HG02798 (cell line): Measurements from ENCODE around the gene ZNF253.
"Not testable (repeated sequence)": the region's sequence is repeated elsewhere in the genome, so short reads cannot be mapped to it uniquely, and the experiment has no call there.

Source experiments
- ATAC-seq: cut with Tn5 transposase; IDR thresholded peaks from one replicate; pipeline ENCODE4 v1.9.1; 2021; ENCODE audit warnings: mild to moderate bottlenecking; ENCODE audit not compliant: unreplicated experiment, poor library complexity

ZNF253 gene

DNA sequence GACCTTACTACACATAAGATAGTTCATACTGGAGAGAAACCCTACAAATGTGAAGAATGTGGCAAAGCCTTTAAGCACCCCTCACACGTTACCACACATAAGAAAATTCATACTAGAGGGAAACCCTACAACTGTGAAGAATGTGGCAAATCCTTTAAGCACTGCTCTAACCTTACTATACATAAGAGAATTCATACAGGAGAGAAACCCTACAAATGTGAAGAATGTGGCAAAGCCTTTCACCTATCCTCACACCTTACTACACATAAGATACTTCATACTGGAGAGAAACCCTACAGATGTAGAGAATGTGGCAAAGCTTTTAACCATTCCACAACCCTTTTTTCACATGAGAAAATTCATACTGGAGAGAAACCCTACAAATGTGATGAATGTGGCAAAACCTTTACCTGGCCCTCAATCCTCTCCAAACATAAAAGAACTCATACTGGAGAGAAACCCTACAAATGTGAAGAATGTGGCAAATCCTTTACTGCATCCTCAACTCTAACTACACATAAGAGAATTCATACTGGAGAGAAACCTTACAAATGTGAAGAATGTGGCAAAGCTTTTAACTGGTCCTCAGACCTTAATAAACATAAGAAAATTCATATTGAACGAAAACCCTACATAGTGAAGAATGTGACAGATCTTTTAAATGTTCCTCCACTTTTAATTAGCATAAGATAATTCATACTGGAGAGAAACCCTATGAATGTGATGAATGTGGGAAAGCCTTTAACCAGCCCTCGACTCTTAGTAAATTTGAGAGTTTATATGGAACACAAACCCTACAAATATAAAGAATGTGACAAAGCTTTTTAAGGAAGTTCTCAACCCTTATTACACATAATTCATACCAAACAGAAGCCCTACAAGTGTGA, 26.6 kb downstream of the ZNF253 start:
- ATAC-seq = not testable (repeated sequence)

DNA sequence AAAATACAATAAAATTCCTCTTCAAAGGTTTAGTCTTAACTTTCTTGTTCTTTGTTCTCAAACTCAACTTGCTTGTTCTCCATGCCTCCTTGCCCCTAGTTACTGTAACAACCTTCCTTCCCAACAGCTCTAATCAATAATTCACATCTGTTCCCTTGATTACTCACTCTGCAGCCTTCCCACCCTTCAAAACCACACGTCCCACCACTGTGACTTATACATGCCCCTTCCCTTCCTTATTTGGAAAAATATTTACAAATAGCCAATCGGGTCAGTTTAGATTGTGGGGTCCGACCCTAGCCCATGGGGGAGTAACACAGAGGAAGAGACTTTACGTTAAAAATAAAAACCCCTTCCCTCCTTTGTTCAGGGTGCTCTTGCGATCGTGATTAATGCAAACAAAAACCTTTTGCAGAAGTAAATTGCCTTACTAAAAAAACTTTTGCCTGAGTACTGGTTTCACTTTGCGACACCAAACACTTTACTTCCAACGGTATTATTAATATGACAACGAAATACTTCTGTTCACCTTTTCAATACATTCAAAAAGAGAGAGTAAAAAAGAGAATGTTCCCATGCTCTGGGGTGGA, 34.6 kb downstream of the ZNF253 start:
- no peak for ATAC-seq

DNA sequence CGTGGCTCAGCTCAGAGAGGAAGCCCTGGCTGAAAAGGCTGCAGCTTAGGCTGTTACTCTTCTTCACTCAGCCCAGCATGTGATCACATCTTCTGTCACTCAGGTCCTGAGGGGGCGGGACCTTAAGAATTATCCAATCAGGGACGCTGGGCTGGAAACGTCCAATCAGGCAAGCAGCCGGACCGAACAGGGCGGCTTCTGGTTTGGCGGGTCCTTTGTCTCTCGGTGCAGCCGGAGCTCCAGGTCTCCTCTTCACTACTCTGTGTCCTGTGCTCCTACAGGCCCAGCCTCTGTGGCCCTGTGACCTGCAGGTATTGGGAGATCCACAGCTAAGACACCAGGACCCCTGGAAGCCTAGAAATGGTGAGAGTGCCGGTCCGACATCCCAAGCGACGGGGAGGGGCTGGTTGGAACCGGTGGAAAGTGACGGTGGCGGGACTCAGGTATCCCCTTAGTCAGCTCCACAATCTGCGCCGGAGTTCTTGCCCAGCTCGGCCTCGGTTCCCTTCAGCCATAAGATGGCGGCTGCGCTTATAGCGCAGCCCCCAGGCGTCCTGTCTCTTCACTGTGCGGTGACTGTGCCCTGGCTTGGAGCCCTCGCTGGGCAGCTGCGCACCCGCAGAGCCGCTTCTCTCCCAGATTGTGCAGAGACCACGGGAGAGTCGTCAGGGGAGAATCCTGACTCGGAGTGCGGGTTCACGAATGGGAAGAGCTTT, 35.2 kb downstream of the ZNF253 start, which contains the start of gene ZNF93:
TSS of gene ZNF93 (plus strand) at position 218 of the 716 bp plus-strand sequence. CDS start at position 361, 143 bp downstream.
- peak; percentile 97 for ATAC-seq

DNA sequence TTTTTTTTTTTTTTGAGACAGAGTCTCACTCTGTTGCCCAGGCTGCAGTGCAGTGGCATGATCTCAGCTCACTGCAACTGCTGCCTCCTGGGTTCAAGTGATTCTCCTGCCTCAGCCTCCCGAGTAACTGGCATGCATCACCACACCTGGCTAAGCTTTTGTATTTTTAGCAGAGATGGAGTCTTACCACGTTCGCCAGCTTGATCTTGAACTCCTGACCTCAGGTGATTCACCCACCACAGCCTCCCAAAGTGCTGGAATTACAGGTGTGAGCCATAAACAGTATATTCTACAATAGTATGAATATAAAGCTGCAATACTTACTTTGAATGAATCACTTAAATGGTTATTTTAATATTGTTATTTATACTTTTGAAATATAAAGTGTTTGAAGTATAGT, 41.9 kb downstream of the ZNF253 start:
- ATAC-seq = not testable (repeated sequence)

DNA sequence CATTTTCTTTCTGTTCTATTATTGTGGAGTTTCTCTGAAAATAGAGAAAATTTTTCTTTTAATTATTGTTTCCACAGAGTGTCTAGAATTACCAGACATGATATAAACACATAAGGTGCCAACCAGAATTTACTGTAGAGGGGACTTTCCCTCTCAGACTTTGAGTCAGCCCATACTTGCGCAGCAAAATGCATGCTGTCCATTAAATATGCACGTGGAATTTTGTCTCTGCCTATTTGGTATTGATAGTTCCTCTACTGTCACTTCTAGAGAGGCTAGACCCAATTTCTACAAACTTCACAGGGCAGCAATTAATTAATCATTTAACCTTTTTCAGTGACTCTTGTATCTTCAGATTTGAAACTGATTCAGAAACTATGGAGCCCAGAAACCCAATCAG, 44.0 kb downstream of the ZNF253 start:
- ATAC-seq = no peak

DNA sequence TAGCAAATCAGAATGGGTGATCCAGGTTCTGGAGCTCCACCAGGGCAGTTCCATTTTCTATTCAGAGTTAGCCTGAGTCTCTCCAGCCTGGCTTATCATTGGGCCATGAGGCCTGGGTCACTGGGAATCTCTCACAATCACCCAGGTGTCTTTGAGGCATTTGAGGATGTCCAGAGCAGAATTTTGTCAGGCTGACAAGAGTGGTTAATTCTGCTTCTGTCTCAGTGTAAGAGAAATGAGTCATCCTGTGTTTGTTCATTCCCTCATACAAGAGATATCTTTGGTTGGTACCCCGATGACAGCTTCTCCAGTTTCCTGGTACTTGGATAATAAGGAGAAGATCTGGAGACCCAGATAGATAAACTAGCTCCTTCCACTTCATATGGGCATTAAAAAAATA, 45.5 kb downstream of the ZNF253 start:
- ATAC-seq = no peak

DNA sequence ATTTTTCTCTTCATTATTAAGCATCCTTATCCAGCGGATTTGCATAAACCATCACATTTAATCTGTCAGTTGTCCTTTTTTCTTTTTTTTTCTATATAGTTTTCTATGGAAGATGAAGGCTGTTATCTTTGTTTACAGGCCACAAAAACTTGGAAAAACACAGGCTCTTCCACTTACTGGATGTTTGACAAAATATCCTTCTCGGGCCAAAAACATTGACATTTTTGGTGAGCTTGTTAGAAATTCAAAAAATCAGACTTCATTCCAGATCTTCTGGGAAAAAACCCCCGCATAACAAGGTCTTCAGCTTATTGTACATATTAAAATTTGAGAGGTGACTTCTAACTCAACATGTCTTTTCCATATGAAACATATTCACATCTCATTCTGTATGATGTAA, 48.9 kb downstream of the ZNF253 start:
- no peak for ATAC-seq

DNA sequence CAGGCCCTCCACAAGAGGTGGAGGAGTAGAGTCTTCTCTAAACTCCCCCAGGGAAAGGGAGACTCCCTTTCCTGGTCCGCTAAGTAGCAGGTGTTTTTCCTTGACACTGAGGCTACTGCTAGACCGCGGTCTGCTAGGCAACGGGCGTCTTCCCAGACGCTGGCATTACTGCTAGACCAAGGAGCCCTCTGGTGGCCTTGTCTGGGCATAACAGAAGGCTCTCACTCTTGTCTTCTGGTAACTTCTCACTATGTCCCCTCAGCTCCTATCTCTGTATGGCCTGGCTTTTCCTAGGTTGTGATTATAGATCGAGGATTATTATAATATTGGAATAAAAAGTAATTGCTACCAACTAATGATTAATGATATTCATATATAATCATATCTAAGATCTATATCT, 64.7 kb downstream of the ZNF253 start:
- ATAC-seq = not testable (repeated sequence)

DNA sequence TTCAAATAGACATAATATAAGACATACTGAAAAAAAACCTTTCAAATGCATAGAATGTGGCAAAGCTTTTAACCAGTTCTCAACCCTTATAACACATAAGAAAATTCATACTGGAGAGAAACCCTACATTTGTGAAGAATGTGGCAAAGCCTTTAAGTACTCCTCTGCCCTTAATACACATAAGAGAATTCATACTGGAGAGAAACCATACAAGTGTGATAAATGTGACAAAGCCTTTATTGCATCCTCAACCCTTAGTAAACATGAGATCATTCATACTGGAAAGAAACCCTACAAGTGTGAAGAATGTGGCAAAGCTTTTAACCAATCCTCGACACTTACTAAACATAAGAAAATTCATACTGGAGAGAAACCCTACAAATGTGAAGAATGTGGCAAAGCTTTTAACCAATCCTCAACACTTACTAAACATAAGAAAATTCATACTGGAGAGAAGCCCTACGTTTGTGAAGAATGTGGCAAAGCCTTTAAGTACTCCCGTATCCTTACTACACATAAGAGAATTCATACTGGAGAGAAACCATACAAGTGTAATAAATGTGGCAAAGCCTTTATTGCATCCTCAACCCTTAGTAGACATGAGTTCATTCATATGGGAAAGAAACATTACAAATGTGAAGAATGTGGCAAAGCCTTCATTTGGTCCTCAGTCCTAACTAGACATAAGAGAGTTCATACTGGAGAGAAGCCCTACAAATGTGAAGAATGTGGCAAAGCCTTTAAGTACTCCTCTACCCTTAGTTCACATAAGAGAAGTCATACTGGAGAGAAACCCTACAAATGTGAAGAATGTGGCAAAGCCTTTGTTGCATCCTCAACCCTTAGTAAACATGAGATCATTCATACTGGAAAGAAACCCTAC, 68.0 kb downstream of the ZNF253 start:
- not testable (repeated sequence) for ATAC-seq

DNA sequence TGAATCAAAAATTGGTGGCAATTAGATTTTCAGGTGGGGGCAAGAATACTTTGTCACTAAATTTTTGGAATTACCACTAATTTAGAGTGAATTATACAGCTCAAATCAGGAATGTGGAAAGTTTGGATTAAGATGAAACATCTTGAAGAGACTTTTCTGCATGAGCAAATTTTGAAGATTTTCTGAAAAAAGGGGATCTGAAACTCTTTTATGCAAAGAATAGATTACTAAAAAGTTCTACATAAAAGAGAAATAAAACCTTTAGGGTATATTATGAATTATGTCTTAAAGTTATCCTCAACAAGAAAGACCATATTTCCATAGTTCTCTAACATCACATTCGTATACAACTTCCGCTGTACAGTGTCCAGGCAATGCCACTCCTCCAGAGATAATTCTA, 71.7 kb downstream of the ZNF253 start:
- no peak for ATAC-seq

DNA sequence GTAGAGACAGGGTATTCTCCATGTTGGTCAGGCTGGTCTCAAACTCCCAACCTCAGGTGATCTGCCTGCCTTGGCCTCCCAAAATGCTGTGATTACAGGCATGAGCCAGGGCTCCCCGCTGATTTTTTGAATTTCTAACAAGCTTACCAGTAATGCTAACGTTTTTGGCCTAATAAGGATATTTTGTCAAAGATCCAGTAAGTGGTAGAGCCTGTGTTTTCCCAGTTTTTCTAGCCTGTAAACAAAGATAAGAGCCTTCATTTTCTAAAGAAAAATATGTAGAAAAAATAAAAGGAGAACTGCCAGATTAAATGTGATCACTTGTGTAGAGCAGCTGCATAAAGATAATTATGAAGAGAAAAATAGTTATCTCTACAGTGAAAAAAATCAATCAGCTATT, 72.8 kb downstream of the ZNF253 start:
- no peak for ATAC-seq

DNA sequence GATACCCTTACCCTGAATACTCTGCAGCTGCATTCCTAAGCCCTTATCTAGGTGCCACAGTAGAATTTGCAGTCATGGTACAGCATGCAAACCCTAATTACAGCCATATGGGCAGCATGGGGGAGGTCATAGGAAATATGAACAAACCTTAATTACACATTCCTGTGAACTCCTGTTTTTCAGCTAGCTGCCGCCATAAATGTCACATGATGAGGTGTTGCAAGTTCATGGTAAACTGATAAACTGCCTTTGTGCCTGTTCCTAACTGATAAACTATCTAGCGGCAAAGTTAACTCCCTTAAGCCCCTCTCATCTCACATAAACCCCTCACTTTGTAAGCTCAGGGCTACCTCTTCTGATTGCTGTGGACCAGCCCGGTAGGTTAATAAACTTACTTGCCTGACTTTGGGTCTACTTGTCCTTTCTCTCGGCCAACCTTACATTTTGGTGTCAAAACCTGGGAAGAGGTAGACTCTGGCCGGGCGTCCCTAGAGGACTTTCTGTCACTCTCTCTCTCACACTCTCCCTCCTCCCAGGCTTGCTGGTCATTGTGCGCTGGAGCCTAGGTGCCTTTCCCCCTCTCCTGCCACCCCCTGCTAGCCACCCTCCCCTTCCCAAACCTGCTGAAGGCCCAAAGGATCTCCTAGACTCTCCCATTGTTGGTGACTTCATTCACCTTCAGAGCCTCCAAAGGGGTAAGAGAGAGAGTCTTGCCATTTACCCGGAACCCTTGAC, 78.3 kb downstream of the ZNF253 start:
- no peak for ATAC-seq
